Colonic mucosa (tissue), 4 donors: ENCODE results near the gene CD9. TPM values are rescaled to one million over a fixed set of nuclear protein-coding genes. Genes with fewer than 3 reads are reported as not detected.
A peak's percentile ranks its signal among the peaks of the same experiment; 100 is the strongest.

Experiments used
- DNase-seq: peaks from one replicate; pipeline ENCODE4 v3.0.0-alpha.2; 2020
- H3K27ac ChIP-seq: fragments of 200-600 bp; one replicate; pipeline ENCODE4 v1.8.0; 2021
- H3K27me3 ChIP-seq: fragments of 200-600 bp; one replicate; pipeline ENCODE4 v1.8.0; 2021
- H3K36me3 ChIP-seq: fragments of 200-600 bp; one replicate; pipeline ENCODE4 v1.8.0; 2021
- H3K4me1 ChIP-seq: fragments of 200-600 bp; one replicate; pipeline ENCODE4 v1.8.0; 2021; ENCODE audit warnings: mild to moderate bottlenecking
- H3K4me3 ChIP-seq: fragments of 200-600 bp; one replicate; pipeline ENCODE4 v1.8.0; 2021
- H3K9ac ChIP-seq, 2 donors: one replicate each; pipeline ENCODE4 v1.7.0; 2013; ENCODE audit warnings: control low read depth in 2 of 2, low read depth in 2 of 2, low read length in 2 of 2
- H3K9me3 ChIP-seq: fragments of 200-600 bp; one replicate; pipeline ENCODE4 v1.8.0; 2021
- CTCF ChIP-seq: fragments of 200-600 bp; IDR thresholded peaks from one replicate; pipeline ENCODE4 v1.8.0; 2022; ENCODE audit warnings: antibody characterized with exemption, mild to moderate bottlenecking
- intact Hi-C: fragments of 100-400 bp; cut with DNase I; formaldehyde crosslinking; loops from one replicate; pipeline ENCODE4 v1.14.1; 2022
- total RNA-seq, 2 donors: library from RNA; stranded (reverse); fragmentation: NEBNext Ultra II Directional in 1 of 2; extraction: Animal tissue kit (Norgen Biotek cat#: 25700) in 1 of 2; gene quantifications; one replicate each; pipeline ENCODE4 v1.2.1, GENCODE V29; 2021
- donor health status: healthy.
- donor health status: DM: no; HTN: no; CAD: no.
- donor health status: DM: no; HTN: no; CAD: no.

Gene CD9
- total RNA-seq, 2 donors from 2014 or later = 589 to 665 TPM

- Histone ChIP-seq H3K27me3 (no peaks in the 10 kb centered on the region), H3K9ac (peak overlapping the region in 1 of 2 donors; percentile 83), H3K4me3 (no peak overlapping the region), H3K27ac (peak overlapping the region; percentile 92), H3K36me3 (no peaks in the 10 kb centered on the region), H3K9me3 (no peaks in the 10 kb centered on the region), H3K4me1 (peaks cover 65% of the 10 kb centered on the region)
- no peak for TF ChIP-seq CTCF
- intact Hi-C loops = no loop called here
- no peak for DNase-seq
Measured at GRCh38 chr12:6223545-6223944, 23.3 kb downstream of the CD9 start.

GRCh38 chr12:6224550-6224949 lies 24.4 kb downstream of the CD9 start:
- no peak for DNase-seq
- Histone ChIP-seq H3K9me3 (no peaks in the 10 kb centered on the region), H3K4me1 (peaks cover 67% of the 10 kb centered on the region), H3K27ac (peak overlapping the region; percentile 92), H3K27me3 (no peaks in the 10 kb centered on the region), H3K4me3 (no peak overlapping the region), H3K36me3 (no peaks in the 10 kb centered on the region), H3K9ac (peak overlapping the region; percentile 54 to 83)
- intact Hi-C loops = no loop called here
- TF ChIP-seq CTCF = no peak

- H3K4me3 ChIP-seq = no peak overlapping the region
- H3K9ac ChIP-seq = peak overlapping the region in 1 of 2 donors; percentile 83
- no peak for TF ChIP-seq CTCF
- H3K9me3 ChIP-seq = no peaks in the 10 kb centered on the region
- no peaks in the 10 kb centered on the region for H3K36me3 ChIP-seq
- peak overlapping the region; percentile 92 for H3K27ac ChIP-seq
- H3K27me3 ChIP-seq = no peaks in the 10 kb centered on the region
- intact Hi-C loops = no loop called here
- peaks cover 69% of the 10 kb centered on the region for H3K4me1 ChIP-seq
- DNase-seq = no peak
Measured at GRCh38 chr12:6225630-6226001, 25.4 kb downstream of the CD9 start.

- no peaks in the 10 kb centered on the region for H3K27me3 ChIP-seq
- no peaks in the 10 kb centered on the region for H3K9me3 ChIP-seq
- peak overlapping the region in 1 of 2 donors; percentile 83 for H3K9ac ChIP-seq
- no peak overlapping the region for H3K4me3 ChIP-seq
- peak overlapping the region; percentile 92 for H3K27ac ChIP-seq
- TF ChIP-seq CTCF = no peak
- no peaks in the 10 kb centered on the region for H3K36me3 ChIP-seq
- intact Hi-C loops = no loop called here
- DNase-seq = peak; percentile 68
- peaks cover 73% of the 10 kb centered on the region for H3K4me1 ChIP-seq
Measured at GRCh38 chr12:6226002-6226678, 25.9 kb downstream of the CD9 start.

GRCh38 chr12:6226679-6227051 lies 26.5 kb downstream of the CD9 start:
- no peaks in the 10 kb centered on the region for H3K36me3 ChIP-seq
- peak overlapping the region; percentile 92 for H3K27ac ChIP-seq
- TF ChIP-seq CTCF = no peak
- no peaks in the 10 kb centered on the region for H3K27me3 ChIP-seq
- peak; percentile 59 for DNase-seq
- H3K4me1 ChIP-seq = peaks cover 73% of the 10 kb centered on the region
- no peak overlapping the region for H3K4me3 ChIP-seq
- H3K9ac ChIP-seq = peak overlapping the region; percentile 60 to 83
- intact Hi-C loops = no loop called here
- H3K9me3 ChIP-seq = no peaks in the 10 kb centered on the region
